Measurements from ENCODE around the gene SCYL1. TPM values are rescaled to one million over a fixed set of nuclear protein-coding genes. Genes with fewer than 3 reads are reported as not detected.

The SCYL1 gene
- total RNA-seq, 2 experiments from 2014 or later: 56.8 to 62.9 TPM

GRCh38 chr11:65572356-65573051, 47.6 kb downstream of the SCYL1 start, which contains the start of gene FAM89B:
TSS of gene FAM89B (plus strand) at chr11:65572538. CDS start at chr11:65572670, 132 bp downstream.
- no peak within 1 kb of the TSS for H2AFZ ChIP-seq (ENCODE audit: low read length)
- H3K9me3 ChIP-seq (ENCODE audit: low read length): no peaks in the 10 kb centered on the region
- POLR2A ChIA-PET: interaction anchor here (0.7 to 1.4 kb wide), 3 partner anchors 43 to 437 kb away, joined by 3 to 4 read pairs (median 3); partner anchors contain the start of gene PCNX3
- no TSS peak for BruUV-seq (replicated peaks)
- H3K4me2 ChIP-seq (ENCODE audit: low read length): peak within 1 kb of the TSS; percentile 98
- peak; percentile 85 for DNase-seq (ENCODE audit: low spot score)
- H4K20me1 ChIP-seq (ENCODE audit: insufficient read depth, low read length): peaks cover 7% of the 10 kb centered on the region; the same call in 1 of the 2 replicates
- CTCF ChIA-PET (ENCODE audit: unreplicated experiment): interaction anchor here (1.3 kb wide), 1 partner anchor 32 kb away, joined by 3 read pairs; no protein-coding TSS in a partner anchor
- no peak for TF ChIP-seq EZH2phosphoT487 (IDR thresholded peaks at IDR 0.05; ENCODE audit: borderline replicate concordance, low read depth, low read length)
- TF ChIP-seq CTCF (conservative IDR thresholded peaks at IDR 0.05; ENCODE audit: low read length): no peak
- H3K79me2 ChIP-seq (ENCODE audit: insufficient read depth, low read depth, low read length): peaks cover 47% of the 10 kb centered on the region
- intact Hi-C loops (cut with micrococcal nuclease; ENCODE audit: unreplicated experiment): loop anchor here (1.0 to 10.0 kb wide), 3 partner anchors 26 to 718 kb away; partner anchors contain the start of gene RELA
- H3K4me3 ChIP-seq (ENCODE audit: low read depth, low read length, poor library complexity, severe bottlenecking): peak within 1 kb of the TSS; percentile 94
- H3K4me1 ChIP-seq (ENCODE audit: insufficient read depth, low read length, poor library complexity, severe bottlenecking): peaks cover 61% of the 10 kb centered on the region
- H3K27ac ChIP-seq (ENCODE audit: low read depth, low read length, poor library complexity, severe bottlenecking): peak within 1 kb of the TSS; percentile 84
- H3K9me2 ChIP-seq (ENCODE audit: insufficient read depth, low read length): no peaks in the 10 kb centered on the region
- peaks cover 8% of the 10 kb centered on the region; the same call in 1 of the 2 replicates for H3K36me3 ChIP-seq (ENCODE audit: insufficient read depth, low read length)

GRCh38 chr11:65573391-65574079, 48.7 kb downstream of the SCYL1 start:
- intact Hi-C loops (cut with micrococcal nuclease; ENCODE audit: unreplicated experiment): loop anchor here (1.0 to 10.0 kb wide), 5 partner anchors 15 to 719 kb away; partner anchors contain the start of genes PCNX3, RELA and SIPA1
- Histone ChIP-seq H3K27ac (ENCODE audit: low read depth, low read length, poor library complexity, severe bottlenecking) (peak overlapping the region; percentile 84), H3K79me2 (ENCODE audit: insufficient read depth, low read depth, low read length) (peaks cover 39% of the 10 kb centered on the region), H3K36me3 (ENCODE audit: insufficient read depth, low read length) (peaks cover 8% of the 10 kb centered on the region; the same call in 1 of the 2 replicates), H3K9me2 (ENCODE audit: insufficient read depth, low read length) (no peaks in the 10 kb centered on the region), H3K4me3 (ENCODE audit: low read depth, low read length, poor library complexity, severe bottlenecking) (peak overlapping the region; percentile 94), H2AFZ (ENCODE audit: low read length) (no peak overlapping the region), H4K20me1 (ENCODE audit: insufficient read depth, low read length) (peaks cover 7% of the 10 kb centered on the region; the same call in 1 of the 2 replicates), H3K4me1 (ENCODE audit: insufficient read depth, low read length, poor library complexity, severe bottlenecking) (peaks cover 62% of the 10 kb centered on the region), H3K4me2 (ENCODE audit: low read length) (peak overlapping the region; percentile 98), H3K9me3 (ENCODE audit: low read length) (no peaks in the 10 kb centered on the region)
- CTCF ChIA-PET (ENCODE audit: unreplicated experiment): no interaction called here
- TF ChIP-seq EZH2phosphoT487 (IDR thresholded peaks at IDR 0.05; ENCODE audit: borderline replicate concordance, low read depth, low read length) (no peak), CTCF (conservative IDR thresholded peaks at IDR 0.05; ENCODE audit: low read length) (no peak)
- POLR2A ChIA-PET: interaction anchor here (1.2 kb wide), 1 partner anchor 74 kb away, joined by 3 read pairs; no protein-coding TSS in a partner anchor
- no TSS peak for BruUV-seq (replicated peaks)
- DNase-seq (ENCODE audit: low spot score): peak; percentile 48
